Measurements from ENCODE around the gene KBTBD13.
A peak's percentile ranks its signal among the peaks of the same experiment; 100 is the strongest.

KBTBD13 gene

DNA sequence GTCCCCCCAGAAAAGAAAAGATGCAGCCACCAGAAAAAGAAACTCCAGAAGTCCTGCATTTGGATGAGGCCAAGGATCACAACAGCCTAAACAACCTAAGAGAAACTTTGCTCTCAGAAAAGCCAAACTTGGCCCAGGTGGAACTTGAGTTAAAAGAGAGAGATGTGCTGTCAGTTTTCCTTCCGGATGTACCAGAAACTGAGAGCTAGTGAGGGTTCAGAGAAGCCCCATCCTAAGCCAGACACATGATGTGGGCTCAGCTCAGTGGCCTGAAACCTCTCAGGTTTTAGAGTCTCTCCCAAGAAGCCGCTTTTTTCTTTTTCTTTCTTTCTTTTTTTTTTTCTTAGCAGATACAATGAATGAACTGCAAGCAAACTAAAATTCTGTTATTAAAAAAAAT, 23.6 kb upstream of the KBTBD13 start:
- DNase-seq (ENCODE audit: low spot score) = no peak

DNA sequence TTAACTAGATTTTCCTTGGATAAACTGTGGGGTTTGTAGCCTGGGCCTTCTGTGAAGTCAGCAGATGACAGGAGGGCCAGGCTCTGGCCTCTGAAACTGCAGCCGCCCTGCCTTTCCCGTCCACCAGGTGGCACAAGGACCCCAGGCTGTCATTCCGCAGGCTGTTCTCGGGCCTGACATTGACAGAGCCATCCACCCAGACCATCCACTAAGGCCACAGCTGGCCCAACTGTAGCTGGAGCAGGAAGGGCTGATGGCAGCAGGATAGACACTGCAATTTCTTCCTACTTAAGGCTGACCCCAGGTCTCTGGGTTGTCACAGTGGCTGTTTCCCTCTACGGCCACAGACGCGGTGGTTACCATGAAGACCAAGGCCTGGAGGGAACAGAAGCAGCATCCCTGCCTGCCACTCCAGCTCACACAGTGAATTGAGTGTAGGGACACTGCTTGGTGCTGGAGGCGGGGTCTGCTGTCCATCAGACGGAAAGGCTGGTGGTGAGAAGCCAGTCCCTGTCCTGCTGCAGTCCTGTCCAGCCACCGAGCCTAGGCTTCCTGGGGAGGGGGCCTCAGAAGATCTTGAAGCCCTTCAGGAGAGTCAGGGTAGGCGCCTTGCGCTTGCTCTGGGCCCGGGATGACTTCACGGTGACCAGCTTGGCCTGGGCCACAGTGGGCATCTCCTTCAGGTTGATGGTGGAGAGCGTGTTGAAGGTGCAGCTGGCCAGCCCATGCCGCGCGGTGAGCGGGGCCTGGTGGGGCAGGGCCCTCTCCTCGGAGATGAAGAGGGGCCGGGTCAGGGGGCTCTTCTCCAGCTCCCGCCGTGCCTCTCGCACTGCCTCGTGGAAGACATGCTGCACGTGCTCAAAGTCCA, 22.0 kb upstream of the KBTBD13 start:
- peak; percentile 42 for DNase-seq (ENCODE audit: low spot score)

DNA sequence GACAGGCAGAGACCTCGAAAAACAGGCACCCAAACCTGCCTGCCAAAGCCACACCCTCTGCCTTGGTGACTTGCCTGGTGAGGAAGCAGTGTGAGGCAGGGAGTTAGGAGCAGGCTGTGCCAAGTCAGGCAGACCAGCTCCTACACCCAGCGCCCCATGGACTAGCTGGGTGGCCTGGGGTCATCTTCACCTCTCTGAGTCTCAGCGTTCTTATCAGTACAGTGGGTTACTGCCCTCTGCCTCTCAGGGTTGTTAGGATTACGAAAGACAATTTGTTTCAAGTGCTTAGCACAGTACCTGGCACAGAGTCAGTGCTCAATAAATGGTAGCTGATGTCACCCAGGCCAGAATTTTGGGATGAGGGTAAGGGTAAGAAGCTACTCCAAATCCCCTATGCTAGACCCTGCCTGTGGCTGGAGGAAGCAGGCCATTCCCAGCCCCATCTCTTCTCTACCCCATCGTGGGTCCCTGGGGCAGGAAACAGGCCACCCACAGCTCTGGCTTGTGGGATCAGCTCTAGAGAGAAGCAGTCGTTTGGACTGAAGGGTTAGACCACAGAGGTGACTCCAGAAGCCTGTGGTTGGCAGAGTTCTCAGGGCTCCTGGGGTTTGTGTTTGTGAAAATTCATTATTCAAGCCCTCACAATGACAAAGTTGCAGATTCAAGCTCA, 21.2 kb upstream of the KBTBD13 start:
- no peak for DNase-seq (ENCODE audit: low spot score)

DNA sequence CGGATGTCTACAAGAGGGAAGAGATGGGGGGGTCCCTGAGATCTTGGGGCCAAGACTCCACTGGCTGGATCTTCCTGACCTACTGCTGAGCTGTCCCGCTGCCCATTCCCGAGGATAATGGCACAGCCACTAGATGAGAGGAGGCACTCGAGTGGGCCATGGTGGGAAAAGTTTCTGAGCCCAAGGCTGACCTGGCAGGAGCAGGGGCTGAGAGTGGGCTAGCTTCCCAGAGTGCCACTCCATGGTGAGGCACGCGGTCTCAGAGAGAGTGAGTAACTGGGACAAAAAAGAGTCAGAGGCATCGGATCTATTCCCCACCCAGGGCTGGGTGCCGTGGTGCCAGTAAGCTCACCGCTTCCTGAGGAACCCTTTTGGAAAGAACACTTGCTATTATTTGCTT, 20.4 kb upstream of the KBTBD13 start:
- no peak for DNase-seq (ENCODE audit: low spot score)

DNA sequence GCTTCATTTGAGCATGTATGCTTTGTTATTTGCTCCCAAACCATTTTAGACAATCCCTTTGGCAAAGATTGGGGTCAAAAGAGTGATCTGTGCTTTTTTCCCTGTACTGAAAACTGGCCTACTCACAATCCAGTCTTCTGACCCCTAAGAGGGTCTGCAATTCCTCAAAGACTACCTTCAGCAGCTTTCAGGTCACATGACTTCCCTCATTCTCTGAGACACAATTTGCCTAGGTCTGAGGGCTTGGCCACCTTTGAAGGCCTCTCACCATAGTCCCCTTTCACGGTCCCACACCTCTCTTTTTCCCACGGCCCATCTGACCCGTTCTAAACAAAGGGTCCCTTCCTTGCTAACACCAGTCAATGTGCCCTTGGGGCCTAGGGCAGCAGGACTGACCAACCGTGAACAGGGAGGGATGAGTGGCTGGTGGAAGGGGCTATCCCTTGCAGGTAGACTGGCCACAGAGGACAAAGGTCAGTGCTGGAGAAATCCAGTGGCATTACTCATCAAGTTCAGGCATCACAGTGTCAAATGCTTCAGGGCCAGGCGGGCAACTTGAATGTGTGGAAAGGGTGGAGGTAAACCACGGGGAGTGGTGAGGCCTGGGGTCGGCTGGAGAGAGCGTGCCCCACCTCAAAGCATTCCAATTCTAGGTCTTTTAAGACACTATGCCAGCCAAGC, 19.5 kb upstream of the KBTBD13 start:
- no peak for DNase-seq (ENCODE audit: low spot score)

DNA sequence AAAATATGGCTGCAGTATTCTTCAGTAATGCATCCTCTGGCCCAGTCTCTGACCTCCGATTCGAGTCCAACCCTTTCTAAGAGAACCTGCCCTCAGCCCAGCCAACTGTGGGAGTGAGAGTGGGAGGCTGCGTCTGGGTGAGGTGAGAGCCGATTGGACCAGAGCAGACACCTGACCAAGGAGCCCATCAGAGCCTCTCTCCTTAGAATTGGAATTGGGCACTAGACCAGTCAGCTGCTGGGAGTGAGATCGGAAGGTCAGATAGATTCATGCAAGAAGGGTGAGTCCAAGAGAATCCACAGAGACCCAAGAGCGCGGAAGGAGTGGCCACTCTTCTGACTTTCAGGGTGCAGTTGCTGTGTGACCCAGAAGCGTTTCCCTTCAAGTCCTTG, 19.0 kb upstream of the KBTBD13 start:
- DNase-seq (ENCODE audit: low spot score) = no peak

DNA sequence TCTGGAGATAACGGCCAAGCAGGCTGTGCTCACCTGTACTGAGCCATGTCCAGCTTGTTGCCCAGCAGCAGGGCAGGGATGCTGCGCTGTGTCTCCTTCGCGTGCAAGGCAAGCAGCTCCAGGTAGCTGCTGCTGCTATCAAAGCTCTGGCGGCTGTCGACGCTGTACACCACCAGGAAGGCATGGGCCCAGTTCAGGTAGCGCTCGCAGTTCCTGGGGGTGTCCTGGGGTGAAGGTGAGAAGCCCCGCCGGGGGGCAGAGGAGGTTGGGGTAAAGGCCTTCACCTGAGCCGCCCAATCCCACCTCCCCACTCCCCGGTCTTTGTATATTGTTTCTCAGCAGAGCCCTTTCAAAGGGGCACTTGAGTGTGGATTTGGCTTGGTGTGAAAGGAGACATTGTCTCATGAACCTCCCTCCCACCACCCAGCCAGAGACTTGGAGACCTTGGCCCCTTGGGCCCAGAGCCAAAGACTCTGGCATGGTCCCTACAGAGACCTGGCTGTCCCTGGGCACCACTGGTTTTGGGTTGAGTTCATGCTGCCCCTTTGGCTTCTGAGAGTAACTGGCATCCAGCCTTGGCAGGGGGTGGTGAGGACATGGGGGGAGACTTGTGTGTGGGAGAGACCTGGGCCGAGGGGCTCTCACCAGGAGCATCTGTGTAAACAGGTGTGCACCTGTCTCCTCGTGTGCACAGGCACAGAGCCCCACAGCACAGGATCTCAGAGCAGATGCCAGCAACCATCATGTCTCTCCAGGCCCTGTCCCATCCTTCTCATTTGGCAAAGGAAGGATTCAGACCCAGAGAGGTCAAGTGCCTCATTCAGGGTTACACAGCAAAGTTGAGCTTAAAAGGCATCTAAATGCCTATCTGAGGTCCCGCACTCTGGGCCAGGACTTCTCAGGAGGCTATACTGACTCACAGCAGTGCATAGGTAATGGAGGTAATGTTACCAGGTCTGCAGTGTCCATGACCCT, 17.9 kb upstream of the KBTBD13 start:
- DNase-seq (ENCODE audit: low spot score) = no peak

DNA sequence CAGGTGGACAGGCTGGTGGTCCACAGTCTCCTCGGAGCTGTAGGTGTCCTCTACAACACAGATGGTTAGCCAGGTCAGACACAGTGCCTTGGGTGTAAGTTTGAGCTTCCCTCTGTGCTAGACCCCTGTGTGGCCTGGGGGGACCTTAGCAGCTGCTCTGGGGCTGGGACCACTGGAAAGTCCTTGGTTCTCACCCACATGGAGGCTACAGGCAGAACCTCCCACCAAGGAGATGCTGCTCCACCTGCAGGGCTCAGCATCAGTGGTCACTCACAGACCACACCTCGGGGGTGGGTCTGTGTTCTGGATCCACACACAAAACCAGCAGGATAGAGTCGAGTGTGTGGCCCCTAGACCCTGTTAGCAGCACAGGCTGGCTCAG, 17.2 kb upstream of the KBTBD13 start:
- no peak for DNase-seq (ENCODE audit: low spot score)

DNA sequence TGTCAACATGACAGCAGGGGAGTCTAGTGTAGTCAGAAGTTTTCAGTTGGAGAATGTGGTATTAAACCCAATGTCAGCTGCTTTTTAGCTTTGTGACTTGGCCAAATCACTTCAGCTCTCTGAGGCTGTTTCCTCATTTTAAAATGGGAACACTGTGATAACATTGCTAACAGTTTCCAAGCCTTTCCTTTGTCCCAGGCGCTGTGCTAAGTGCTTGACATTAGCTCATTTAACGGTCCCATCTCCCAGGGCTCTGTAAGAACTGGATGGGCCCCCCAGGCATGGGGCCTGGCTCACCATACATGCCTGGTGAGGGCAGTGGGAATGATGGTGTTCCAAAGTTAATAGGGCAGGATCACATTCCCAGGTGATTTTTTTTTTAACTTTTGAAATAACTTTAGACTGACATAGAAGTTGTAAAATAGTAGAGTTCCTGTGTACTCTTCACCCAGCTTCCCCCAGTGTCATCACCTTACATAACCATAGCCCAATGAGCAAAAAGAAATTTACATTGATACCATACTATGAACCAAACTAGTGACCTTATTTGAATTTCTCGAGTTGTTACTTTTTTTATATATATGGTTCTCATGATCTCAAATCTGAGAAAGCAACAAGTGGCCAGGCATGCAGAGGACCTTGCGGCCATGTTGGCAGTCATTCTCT, 16.5 kb upstream of the KBTBD13 start:
- DNase-seq (ENCODE audit: low spot score) = no peak

DNA sequence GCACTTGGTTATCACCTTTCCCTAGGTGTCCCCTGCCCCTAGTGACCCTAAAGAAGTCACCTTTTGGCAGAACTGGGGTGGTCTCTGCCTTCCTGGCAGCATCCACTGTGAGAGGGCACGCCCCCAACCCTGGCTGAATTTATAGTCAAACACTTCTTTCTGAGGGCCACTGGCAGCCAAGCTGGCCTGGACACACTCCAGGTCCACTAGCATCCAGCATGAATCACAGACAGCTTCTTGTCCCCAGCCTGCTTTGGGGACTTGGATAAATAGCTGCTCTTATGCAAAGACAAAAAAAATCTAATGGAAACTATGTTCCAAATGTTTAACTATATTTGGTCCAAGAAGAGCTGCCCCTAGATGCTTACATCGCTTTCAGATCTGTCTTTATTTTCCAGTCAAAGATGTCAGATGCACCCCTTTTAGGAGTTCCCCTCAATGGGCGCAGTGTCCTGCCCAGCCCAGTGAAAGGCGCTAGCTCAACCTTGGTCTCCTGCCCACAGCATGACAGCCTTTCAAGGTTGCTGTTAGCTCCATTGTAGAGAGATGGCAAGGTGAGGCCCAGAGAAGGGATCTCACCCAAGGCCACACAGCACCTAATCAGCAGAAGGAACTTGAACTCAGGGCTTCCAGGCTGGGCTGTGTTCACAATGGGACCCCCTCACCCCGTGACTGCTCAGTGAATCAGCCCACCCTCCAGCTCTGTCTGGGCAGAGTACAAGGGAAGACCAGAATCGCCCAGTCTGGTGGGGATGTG, 15.7 kb upstream of the KBTBD13 start:
- DNase-seq (ENCODE audit: low spot score) = no peak

DNA sequence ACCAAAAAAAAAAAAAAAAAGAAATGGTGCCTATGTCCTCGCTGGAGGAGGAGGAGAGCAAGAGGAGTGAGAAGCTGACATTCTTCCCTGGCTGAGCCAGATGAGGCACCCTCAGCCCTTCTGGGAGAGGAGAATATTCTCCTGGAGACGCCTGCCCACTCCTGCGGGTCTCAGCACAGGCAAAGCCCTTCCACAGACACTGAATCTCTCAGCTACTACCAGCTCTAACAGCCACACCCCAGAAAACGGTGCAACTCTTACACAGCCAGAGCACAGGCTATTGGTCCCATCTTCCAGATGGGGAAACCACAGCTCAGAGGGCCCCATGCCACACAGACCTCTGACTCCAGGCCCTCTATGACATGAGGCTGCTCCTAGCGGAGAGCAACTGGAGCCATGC, 14.5 kb upstream of the KBTBD13 start:
- DNase-seq (ENCODE audit: low spot score) = no peak

DNA sequence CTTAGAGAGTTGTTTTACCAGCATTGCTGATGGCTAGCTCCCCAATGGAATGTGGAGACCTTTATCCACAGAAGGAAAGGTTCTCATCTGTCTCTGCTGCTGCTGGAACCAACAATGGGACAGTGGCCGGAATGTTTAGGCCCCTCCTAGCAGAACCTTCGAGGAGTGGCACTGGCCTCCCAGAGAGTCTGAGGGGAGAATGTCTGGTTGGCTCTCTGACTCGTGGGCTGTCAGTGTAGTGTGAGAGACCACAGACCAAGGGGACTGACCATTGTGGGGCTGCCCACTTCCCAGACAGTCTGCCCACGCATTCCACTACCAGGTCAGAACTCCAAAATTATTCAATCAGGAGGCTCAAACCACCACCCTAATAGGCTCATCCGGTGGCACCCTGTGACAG, 13.8 kb upstream of the KBTBD13 start:
- no peak for DNase-seq (ENCODE audit: low spot score)

DNA sequence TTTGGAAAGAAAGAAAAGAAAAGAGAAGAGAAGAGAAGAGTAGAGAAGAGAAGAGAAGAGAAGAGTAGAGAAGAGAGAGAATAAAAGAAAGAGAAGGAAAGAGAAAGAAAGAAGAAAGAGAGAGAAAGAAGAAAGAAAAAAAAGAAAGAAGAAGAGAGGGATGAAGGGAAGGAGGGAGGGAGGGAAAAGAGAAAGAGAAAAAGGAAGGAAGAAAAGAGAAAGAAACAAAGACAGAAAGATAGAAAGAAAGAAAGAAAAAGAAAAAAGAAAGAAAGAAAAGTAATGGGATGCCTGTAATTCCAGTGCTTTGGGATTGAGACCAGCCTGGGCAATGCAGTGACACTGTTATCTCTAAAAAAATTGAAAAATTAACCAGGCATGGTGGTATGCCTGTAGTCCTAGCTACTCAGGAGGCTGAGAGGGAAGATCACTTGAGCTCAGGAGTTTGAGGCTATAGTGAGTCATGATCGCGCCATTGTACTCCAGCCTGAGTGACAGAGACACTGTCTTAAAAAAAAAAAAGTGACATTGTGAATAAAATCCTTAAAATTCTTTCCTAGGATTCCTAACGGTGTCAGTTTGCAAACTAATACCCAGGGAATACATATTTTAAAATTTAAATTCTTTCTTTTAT, 10.4 kb upstream of the KBTBD13 start:
- DNase-seq (ENCODE audit: low spot score) = no peak

DNA sequence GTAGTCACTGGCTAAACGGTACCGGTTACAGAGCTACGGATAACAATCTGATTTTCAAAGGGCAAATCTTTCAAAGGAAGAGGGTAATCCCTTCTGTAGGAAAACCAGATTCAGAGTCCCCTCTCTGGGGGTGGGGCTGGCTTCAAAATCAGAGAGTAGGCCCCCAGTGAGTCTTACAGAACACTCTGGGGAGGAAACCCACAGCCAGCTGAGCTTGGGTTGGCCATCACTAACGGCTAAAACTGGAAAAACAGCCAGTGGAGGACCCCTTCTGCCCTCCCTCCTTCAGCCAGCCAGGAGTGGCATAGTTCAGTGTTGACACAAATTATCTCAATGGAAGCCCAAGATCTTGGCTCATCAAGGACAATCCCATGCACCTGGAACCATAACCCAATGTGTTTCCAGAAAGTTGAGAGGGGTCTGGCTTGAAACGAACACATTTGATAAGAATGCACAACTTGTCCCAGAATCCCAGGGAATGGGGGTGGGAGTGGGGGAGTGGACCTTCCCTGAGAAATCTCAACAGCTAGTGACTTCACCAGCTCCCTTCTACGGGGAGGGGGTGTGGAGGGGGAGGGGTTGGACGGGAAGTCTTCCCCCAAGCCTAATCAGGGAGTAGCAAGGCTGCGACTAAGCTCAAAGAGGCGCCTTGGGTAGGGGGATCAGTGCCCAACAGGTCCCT, 9.8 kb upstream of the KBTBD13 start:
- DNase-seq (ENCODE audit: low spot score) = no peak

DNA sequence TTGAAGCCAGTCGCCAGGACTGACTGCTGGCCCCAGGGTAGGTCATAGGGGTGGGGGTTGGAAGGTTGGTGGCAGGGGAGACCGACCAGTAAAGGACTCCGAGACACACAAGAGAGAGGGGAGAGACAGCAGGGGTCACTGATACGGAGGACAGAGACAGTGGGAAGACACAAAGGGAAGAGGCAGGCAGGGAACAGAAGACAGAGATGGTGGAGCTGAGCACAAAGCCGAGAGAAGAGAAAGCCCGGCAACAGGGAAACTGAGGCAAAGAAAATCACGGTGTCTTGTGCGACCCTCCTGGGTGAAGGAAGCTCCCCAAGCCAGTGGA, 9.3 kb upstream of the KBTBD13 start:
- DNase-seq (ENCODE audit: low spot score) = no peak

DNA sequence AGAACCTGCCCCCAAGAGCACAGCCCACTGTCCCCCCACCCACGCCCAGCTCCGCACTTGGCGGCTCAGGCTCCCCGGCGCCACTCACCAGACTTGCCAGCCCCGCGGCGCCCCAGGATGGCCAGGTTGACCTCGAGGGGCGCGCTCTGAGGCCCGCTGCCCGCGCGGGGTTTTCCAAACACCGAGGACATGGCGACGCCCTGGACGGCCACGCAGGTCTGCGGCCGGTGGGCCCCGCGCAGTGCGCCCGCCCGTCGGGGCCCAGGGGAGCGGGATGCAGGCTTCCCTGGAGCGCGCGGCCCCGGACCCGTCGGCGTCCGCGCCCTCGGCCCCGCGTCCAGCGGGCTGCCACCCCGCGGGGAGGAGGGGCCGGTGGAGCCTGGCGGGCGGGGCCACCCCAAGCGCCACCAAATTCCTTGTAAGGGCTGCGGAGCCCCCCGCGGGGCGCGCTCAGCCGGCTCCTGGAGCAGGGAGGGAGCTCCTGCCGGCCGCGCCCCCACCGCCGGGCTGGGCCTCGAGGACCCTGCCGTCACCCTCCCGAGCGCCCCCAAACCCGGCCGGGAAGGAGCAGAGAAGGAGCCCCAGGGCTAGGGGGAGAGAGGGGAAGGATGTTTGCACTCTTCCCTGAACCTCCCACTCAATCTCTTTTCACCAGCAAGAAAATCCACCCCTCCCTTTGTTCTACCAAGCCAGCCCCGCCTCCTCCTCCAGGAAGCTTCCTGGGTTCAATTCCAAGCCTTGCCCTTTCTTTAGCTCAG, 8.7 kb upstream of the KBTBD13 start, which contains the start of gene RASL12:
TSS of gene RASL12 (minus strand) at position 347 of the 758 bp plus-strand sequence. CDS start at position 191, 156 bp downstream.
- no peak for DNase-seq (ENCODE audit: low spot score)

DNA sequence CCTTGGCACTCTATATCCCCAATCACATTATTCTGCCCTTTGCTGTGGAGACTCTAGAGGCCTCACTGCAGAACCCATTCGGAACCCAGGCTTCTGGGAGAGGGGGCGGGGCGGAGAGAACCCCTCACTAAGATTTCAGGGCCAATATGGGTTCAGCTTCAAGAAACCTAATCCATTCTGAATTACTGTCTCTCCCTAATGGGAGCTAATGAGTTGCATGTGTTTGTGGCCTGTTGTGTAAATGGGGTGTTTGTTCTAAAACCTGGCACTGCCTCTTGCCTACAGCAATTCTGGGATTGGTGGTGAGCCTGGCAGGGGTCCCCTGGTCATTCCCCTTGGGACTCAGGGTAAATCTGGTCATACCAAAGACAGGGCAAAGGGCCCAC, 8.2 kb upstream of the KBTBD13 start:
- no peak for DNase-seq (ENCODE audit: low spot score)

DNA sequence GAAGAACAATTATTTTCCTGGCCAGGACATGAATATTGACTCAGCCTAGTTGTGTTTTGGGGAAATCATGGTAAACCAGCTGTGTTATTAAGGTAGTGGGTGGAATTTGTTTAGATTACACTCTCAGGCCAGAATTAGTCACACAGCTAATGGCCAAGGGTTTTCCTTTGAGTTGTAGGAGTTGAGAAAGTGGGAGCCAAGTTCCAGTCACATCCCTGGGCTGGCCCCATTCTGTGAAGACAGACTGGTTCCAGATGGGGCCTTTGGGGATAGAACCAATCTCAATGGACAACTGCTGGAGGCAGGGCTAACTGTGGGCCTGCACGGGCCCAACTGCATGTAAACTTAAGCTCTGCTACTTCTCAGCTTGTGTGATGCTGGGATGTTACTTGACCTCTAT, 7.4 kb upstream of the KBTBD13 start:
- DNase-seq (ENCODE audit: low spot score) = no peak
